ENCODE measurements around the gene SLC17A5.
"Not testable (repeated sequence)": the region's sequence is repeated elsewhere in the genome, so short reads cannot be mapped to it uniquely, and the experiment has no call there.

Gene SLC17A5

GRCh38 chr6:73665686-73666319, 12.0 kb upstream of the SLC17A5 start:
- DNase-seq, result peak; percentile 87

DNA sequence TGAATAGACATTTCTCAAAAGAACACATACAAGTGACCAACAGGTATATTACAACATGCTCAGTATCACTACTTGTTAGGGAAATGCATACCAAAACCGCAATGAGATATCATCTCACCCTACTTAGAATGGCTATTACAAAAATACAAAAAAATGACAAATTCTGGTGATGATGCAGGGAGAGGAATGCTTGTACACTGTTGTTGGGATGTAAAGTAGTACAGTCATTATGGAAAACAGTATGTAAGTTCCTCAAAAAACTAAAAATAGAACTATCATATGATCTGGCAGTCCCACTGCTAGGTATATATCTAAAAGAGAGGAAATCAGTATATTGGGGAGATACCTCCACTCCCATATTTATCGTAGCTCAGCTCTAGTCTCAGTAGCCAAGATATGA, 10.9 kb upstream of the SLC17A5 start:
- no peak for DNase-seq

- DNase-seq, result peak; percentile 14
These were observed 3.4 kb upstream of the SLC17A5 start for GRCh38 chr6:73657201-73657600.

DNA sequence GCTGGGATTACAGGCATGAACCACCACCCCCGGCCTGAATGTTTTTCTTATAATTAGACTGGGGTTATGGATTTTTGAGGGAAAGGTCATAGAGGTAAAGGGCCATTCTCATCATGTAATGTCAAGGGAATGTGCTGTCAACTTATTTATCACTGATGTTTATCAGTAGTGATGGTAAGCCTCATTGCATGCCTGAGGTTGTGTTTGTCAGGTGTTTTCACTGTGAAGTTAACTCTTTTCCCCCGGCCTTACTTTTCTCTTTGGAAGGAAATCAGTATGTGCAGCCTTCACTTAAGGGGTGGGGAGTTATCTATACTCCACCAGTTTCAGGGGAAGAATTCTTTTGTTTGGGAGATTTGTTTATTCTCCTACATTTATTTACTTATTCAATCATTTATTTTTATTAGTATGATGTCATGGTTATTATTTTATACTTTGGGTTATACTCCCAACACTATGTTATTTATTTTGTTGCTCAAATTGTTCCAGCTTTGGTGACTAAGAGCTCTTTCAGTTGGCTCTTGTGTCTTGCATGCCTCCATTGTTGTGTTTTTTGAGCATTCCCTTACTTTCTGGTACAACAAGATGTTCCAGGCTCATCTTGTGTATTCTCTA, 2.8 kb upstream of the SLC17A5 start:
- no peak for DNase-seq

GRCh38 chr6:73655341-73655917, 1.6 kb upstream of the SLC17A5 start:
- DNase-seq, result no peak

- DNase-seq, result peak; percentile 93
These were observed 888 bp downstream of the SLC17A5 start for GRCh38 chr6:73652637-73653570.

GRCh38 chr6:73649783-73650182, 4.0 kb downstream of the SLC17A5 start:
- no peak for DNase-seq

DNA sequence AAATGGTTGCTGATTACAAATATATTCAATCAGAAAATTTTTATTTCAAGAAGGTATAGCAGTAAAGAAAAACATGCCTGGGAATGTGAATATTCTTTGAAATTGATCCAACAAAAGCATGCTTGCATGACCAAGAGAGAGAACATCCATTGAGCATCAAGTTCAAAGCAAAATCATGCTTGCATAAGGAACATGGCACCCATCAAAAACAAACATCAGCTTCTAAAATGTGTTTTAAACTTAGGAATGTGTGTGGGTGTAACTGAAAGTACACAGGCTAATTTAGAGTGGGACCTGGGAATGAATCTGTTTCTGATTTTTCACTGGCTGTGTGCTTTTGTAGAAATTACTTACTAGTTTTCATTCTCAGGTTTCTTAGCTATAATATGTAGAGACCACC, 5.6 kb downstream of the SLC17A5 start:
- no peak for DNase-seq

DNA sequence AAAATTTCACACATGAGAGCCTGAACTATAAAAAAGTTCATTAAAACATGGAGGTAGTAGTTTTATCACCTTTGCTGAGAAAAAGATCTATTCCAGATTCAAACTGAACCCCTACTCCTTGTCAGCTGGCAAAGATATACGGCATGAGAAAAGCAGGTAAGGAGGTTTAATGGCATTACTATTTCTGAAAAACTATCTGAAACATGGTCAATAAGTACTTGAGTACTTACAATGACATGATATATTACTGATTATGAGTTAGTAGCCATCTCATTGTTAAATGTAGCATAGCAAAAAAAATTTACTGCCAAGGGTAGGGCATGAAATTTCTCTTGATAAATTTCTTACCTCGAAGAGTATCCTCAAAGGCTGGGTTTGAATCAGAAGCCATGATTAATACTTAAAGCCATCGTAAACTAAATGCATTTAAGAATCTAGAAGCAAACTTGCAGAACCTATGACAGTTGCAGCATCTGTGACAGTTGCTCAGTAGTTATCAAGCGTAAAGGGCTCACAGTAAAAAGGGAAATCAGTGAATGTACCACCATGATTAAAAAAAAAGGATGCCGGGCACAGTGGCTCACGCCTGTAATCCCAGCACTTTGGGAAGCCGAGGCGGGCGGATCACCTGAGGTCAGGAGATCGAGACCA, 8.7 kb downstream of the SLC17A5 start:
- DNase-seq, result peak; percentile 22

GRCh38 chr6:73644030-73644429, 9.8 kb downstream of the SLC17A5 start:
- no peak for DNase-seq

- DNase-seq, result no peak
These were observed 11.3 kb downstream of the SLC17A5 start for GRCh38 chr6:73642530-73642929.

DNA sequence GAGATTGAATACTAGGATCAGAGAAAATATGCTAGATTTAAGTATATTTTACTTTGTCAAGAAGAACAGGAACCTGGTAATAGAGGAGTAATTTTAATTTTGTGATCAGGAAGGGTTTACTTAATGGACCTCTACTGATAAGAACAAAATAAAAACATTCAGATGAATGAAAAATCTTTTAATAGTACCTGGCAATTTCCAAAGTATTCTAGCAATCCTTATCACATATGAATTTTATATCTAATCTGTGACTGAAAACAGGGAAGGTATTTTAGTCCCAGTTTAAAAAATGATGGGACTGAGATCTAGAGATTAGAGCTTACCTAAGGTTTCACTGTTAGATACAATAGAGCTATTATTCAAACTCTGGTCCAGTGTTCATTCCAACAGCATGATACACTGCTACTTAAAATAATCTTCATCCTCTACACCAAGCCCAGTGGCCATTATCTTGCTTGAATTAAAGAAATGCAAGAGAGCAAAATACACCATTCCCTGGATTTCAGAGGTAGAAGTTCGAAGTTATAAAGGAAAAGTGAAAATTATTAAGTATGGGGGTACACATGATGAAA, 13.5 kb downstream of the SLC17A5 start:
- DNase-seq, result no peak

DNA sequence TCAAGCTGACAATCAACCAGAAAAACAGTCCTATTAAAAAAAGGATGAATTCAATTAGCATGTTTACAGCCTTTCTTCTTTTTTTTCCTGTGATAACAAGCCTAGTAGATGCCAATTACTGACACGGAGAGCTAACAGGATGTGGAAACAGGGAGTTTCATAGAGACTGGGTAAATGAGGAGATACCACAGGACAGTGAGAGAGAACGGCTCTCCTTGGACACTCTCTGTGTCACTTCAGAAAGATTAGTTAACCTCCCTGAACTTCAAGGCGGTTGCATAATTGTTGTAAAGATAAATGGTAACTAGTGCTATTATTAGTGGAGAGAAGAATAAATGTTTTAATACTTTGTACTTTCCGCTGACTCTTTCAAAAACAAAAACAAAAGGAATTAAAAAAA, 14.8 kb downstream of the SLC17A5 start:
- no peak for DNase-seq

DNA sequence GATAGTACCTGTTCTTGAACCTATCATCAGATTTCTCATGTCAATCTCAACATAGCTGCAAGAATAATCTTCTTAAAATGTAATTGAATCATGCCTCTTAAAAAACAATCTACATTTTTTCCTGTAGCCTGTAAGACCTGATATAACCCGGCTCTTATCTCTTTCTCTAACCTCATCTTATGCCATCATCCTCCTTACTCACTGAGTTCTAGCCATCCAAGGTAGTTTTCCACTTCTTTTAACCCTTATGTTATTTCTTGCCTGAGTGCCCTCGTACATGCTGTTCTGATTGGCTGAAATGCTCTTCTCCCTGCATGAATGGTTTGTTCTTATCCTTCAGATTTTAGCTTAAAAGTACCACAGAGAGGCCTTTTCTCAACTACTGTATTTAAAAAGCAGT, 16.4 kb downstream of the SLC17A5 start:
- no peak for DNase-seq

DNA sequence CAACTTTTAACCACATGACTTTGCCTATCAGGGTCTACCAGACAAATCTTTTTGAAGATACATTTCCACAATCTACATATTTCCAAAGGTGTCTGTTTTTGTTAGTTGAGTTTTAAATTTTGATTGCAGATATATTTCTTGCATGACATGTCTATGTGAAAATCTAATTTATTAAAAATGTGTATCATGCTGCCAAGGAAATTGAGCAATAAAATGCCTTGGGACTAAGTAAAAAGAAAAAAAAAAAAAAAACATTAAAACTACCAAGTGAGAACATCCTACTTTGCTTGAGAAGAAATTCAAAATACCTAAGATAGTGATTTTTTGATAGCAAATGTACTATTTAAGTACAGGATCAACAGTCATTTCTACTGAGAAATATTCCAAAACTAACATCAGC, 17.7 kb downstream of the SLC17A5 start:
- DNase-seq, result no peak

GRCh38 chr6:73632346-73632745, 21.4 kb downstream of the SLC17A5 start:
- no peak for DNase-seq

DNA sequence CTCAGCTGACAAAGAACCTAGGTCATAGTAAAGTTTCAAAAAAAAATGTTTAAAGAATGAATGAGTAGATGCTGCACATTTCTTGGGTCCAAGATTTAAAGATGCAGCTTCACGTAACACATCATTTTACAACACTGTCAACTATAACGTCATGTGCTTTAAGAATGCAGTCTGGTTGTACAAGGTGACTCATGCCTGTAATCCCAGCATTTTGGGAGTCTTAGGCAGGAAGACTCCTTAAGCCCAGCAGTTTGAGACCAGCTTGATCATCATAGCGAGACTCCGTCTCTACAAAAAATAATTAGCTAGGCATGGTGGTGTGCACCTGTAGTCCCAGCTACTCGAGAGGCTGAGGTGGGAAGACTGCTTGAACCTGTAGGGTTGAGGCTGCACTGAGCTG, 21.9 kb downstream of the SLC17A5 start:
- DNase-seq, result no peak

DNA sequence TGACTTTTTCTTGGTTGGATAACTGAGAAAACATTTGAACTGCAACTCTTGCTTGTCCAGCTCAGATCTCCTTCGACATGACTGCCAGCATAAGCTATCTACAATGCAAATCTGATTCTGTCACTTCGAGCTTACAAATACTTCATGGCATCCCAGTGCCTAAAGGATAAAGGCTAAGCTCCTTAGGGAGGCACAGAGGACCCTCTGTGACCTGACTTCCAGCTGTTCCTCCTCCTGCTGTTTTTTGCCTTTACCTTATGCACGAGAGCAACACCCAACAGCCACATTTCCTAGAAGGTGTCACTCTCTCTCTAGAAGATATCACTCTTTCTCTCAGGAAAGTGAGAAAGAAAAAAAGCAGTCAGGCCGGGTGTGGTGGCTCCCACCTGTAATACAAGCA, 23.4 kb downstream of the SLC17A5 start:
- DNase-seq, result no peak

DNA sequence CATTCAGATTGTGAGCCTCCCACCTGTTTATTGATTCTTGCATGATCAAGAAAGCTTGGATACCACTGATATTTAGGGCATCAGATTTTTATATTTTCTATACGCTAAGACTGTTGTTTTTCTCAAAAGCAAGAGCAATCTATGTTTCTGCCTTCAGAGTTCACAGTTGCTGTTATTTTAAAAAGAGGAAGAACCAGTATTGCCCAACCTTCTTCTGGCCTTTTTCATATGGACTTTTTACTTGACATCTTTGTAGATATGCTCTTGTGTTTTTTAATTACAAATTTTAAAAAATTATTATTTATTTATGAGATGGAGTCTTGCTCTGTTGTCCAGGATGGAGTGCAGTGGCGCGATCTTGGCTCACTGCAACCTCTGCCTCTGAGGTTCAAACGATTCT, 28.9 kb downstream of the SLC17A5 start:
- DNase-seq, result no peak

- not testable (repeated sequence) for DNase-seq
These were observed 30.3 kb downstream of the SLC17A5 start for GRCh38 chr6:73623480-73623879.

- not testable (repeated sequence) for DNase-seq
These were observed 35.7 kb downstream of the SLC17A5 start for GRCh38 chr6:73618082-73618481.

DNA sequence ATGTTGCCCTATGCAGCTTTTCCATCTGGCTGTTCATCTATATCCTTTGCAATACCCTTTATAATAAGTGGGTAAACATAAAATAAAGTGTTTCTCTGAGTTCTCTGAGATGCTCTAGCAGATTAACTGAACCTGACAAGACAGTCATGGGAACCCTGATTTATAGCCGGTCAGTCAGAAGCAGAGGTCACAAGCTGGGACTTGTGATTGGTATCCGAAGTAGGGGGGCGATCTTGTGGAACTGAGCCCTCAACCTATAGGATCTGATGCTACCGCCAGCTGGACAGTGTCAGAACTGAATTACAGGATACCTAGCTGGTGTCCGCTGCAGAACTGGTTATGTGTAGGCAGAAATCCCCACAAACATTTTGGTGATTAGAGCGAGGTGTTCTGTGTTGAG, 39.0 kb downstream of the SLC17A5 start:
- DNase-seq, result no peak

All from DMS53 (cell line).